Activated CD8-positive, alpha-beta memory T cell treated with anti-CD3 and anti-CD28 coated beads for 4 hours (primary cell): ENCODE data around the gene VEGFA.

ENCODE experiments used
- DNase-seq, 2 donors: peaks; one replicate each; pipeline ENCODE4 v3.0.0-alpha.2; 2020; ENCODE audit warnings: low read depth in 2 of 2

The VEGFA gene

GRCh38 chr6:43785220-43785752 is 15.3 kb downstream of the VEGFA start:
- no peak for DNase-seq

GRCh38 chr6:43785904-43786303 is 15.9 kb downstream of the VEGFA start:
- no peak for DNase-seq

- DNase-seq, result no peak
These were observed 16.8 kb downstream of the VEGFA start for GRCh38 chr6:43786664-43787329.

- DNase-seq, result no peak
These were observed 18.3 kb downstream of the VEGFA start for GRCh38 chr6:43788301-43788700.

GRCh38 chr6:43789447-43789846 is 19.4 kb downstream of the VEGFA start:
- DNase-seq, result no peak

GRCh38 chr6:43790031-43790430 is 20.0 kb downstream of the VEGFA start:
- DNase-seq, result no peak

GRCh38 chr6:43791745-43792422 is 21.9 kb downstream of the VEGFA start:
- no peak for DNase-seq

GRCh38 chr6:43793154-43793874 is 23.3 kb downstream of the VEGFA start:
- DNase-seq, result no peak

GRCh38 chr6:43793875-43794242 is 23.8 kb downstream of the VEGFA start:
- DNase-seq, result no peak

GRCh38 chr6:43795421-43795820 is 25.4 kb downstream of the VEGFA start:
- DNase-seq, result no peak

- no peak for DNase-seq
These were observed 26.2 kb downstream of the VEGFA start for GRCh38 chr6:43796168-43796567.

- no peak for DNase-seq
These were observed 27.2 kb downstream of the VEGFA start for GRCh38 chr6:43796903-43797890.

GRCh38 chr6:43797919-43798318 is 27.9 kb downstream of the VEGFA start:
- no peak for DNase-seq

GRCh38 chr6:43798688-43799444 is 28.9 kb downstream of the VEGFA start:
- no peak for DNase-seq

GRCh38 chr6:43799551-43800297 is 29.7 kb downstream of the VEGFA start:
- DNase-seq, result no peak

GRCh38 chr6:43800298-43800623 is 30.2 kb downstream of the VEGFA start:
- no peak for DNase-seq

- DNase-seq, result no peak
These were observed 30.9 kb downstream of the VEGFA start for GRCh38 chr6:43800746-43801494.

- DNase-seq, result no peak
These were observed 31.6 kb downstream of the VEGFA start for GRCh38 chr6:43801495-43802181.
